GM13977 (cell line): ENCODE measurements around the gene LRP8.
A peak's percentile ranks its signal among the peaks of the same experiment; 100 is the strongest.

ENCODE experiments used
- DNase-seq: peaks from one replicate; pipeline ENCODE4 v3.0.0; 2012; ENCODE audit warnings: low spot score
- in situ Hi-C: fragments of 300-500 bp; cut with MboI; formaldehyde crosslinking; loops from one replicate; pipeline ENCODE4 v1.12.0; 2022; ENCODE audit warnings: low sequenced_read_pairs, low pct_unique_long_range_greater_than_20kb, mixed read lengths, inconsistent platforms; ENCODE audit not compliant: unreplicated experiment
- TF ChIP-seq, protein P1 (sequence below): IDR thresholded peaks from 2 replicates; pipeline ENCODE4 v1.5.1; 2012; ENCODE audit warnings: mild to moderate bottlenecking, control low read depth; ENCODE audit not compliant: insufficient read depth; ENCODE audit errors: extremely low read depth, missing control alignments

LRP8 gene

DNA sequence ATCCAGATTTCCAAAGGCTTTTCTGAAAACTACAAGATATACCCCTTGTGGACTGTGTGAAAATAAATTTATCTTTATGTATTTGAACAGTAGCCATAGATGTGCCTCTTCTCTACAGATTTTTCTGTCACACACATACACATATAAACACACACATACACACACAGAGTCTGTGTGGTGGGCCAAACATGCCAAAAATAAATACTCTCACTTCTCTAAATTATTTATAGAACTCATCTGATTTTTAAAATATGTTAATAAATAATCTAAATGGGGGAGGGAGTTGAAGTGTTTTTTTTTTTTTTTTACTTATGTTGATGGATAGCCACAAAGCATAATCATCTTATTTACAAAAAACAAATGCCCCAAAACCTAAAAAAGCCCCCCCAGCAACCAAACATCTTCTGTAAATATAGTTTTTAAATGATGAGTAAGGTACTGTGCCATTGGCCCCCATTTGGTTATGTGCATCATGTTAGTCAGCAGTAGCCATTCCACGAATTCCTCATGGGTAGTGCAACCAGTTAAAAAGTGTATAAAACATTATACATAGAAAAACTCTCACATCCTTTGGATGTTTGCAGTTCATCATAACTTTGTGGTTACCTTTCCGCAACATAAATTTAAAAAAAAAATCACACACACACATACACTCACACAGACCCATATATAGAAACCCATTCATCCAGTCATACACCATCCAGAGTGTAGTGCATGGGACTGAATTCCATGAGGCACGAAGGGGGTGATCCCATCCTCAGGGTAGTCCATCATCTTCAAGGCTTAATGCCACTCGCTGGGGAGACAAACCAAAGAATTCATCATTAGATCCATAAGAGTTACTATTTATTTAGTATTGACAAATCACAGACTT, 81.4 kb downstream of the LRP8 start:
- TF ChIP-seq, protein P1, sequence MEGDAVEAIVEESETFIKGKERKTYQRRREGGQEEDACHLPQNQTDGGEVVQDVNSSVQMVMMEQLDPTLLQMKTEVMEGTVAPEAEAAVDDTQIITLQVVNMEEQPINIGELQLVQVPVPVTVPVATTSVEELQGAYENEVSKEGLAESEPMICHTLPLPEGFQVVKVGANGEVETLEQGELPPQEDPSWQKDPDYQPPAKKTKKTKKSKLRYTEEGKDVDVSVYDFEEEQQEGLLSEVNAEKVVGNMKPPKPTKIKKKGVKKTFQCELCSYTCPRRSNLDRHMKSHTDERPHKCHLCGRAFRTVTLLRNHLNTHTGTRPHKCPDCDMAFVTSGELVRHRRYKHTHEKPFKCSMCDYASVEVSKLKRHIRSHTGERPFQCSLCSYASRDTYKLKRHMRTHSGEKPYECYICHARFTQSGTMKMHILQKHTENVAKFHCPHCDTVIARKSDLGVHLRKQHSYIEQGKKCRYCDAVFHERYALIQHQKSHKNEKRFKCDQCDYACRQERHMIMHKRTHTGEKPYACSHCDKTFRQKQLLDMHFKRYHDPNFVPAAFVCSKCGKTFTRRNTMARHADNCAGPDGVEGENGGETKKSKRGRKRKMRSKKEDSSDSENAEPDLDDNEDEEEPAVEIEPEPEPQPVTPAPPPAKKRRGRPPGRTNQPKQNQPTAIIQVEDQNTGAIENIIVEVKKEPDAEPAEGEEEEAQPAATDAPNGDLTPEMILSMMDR = no peak
- in situ Hi-C loops = no loop called here
- no peak for DNase-seq

DNA sequence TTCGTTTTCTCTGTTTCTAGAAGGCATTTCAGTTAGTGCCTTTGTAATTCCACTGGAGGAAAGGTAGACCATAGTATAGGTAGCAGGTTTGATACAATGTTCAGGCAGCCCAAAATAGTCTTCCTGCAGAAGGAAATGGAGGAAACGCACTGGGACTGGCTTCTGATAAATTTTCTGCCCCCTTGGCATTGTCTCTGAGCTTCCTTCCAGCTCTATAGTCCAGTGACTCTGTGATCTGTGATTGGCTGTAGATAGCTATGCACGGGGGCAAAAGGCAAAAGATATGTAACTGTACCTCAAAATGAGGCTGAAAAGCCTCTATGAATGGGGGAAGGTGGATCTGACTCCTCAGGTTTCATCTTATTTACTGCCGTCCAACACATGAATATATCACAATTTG, 83.7 kb downstream of the LRP8 start:
- no peak for DNase-seq
- in situ Hi-C loops = no loop called here
- TF ChIP-seq, protein P1 = no peak

DNA sequence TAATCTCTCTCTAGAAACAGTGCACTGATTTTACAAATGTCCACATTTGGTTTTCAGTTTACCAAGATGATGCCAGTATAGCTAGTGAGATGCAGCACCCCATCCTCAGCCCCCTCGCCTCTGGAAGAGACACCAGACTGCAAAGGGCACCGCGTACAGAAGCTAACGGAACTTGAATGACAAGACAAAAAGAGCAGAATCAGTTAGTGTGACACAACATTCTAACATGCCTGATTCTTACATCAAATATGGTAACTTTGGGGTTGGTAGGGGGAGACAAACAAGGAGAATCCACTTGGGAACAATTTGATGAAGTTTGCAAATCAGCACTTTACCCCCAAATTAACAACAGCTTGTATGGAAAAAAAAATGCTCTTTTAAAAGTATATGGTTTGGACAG, 85.5 kb downstream of the LRP8 start:
- in situ Hi-C loops = no loop called here
- DNase-seq = no peak
- TF ChIP-seq, protein P1 = no peak

DNA sequence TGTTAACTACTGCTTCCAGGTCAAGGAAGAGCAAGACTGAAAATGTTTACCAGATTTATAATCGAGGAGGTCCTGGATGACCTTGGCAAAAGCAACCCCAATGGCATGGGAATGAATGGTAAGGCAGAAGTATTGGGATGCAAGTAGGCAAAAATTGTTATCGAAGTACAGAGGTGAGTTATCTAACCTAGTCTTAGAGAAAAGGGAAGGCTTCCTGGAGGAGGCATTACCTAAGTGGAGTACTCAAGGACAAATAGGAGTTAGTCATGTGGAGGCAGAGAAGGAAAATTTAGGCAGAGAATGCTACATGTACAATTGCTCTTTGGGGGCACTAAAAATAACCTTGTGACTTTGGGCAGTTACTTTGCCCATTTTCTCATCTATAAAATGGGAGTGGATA, 86.0 kb downstream of the LRP8 start:
- TF ChIP-seq, protein P1 = no peak
- no peak for DNase-seq
- in situ Hi-C loops = no loop called here

DNA sequence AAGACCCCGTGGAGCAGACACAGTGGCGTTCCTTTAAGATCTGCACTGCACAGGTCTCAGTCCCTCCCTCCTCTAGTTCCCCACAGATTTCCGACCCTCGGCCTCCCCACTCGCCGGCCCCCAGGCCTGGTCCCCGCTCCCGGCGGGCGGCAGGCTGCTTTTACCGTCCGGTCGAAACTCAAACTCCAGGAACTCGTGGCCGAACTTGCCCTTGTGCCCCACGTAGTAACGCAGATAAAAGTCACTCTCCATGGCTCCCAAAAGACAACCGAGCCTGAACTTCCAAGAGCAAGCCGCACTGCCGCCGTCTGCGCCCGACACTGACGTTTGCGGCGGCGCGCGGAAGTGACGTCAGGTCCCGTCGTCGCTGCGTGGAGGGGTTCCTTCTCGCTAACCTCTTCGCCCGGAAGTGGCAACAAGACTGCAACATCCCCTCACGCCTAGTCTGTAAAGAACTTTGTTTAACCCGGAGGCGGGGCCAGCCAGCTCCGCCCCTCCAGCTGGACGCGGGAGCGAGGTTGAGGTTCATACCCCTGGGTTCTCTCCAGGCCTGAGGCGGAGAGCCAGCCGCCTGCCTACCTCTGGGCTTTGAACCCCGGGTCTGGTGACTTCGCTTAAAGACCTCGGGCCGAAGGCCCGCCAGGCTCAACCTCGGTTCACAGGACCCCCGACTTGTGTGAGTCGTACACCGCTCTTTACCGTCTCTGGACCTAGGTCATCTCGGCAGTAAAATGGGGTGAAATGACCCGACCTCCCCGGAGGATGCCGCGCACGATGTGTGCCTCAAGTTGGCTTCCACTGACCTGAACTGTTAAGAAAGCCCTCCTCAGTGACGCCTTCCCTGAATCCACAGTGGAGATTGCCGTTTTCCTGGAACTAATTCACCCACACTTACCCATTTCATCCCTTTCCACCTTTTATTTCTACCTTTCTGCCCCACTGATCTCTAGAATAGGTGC, 89.4 kb downstream of the LRP8 start, which contains the start of gene MAGOH:
TSS of gene MAGOH (minus strand) at position 322 of the 959 bp plus-strand sequence. CDS start at position 252, 70 bp downstream.
- in situ Hi-C loops = no loop called here
- TF ChIP-seq, protein P1 = no peak
- peak; percentile 97 for DNase-seq

DNA sequence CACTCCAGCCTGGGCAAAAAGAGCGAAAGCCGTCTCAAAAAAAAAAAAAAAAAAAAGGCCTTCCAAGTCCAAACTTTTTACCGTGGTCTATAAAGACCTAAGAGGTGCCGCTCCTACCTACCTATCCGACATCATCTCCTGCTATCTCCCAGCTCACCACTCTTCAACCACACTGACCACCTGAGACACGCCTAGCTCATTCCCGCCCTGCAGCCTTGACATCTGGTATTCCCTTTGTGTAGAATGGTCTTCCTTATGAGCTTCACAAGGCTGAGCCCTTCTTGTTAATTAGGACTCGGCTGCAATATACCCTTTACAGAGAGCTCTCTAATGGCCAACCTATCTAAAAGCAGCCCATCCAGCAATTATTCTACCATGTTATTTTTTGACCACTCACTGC, 90.2 kb downstream of the LRP8 start:
- in situ Hi-C loops = no loop called here

More for the DNA sequence above, 90.2 kb downstream of the LRP8 start:
- peak; percentile 10 for DNase-seq
- TF ChIP-seq, protein P1 = no peak
